ENCODE data around the gene SLC25A23.

The SLC25A23 gene

GRCh38 chr19:6424939-6425731, 34.5 kb downstream of the SLC25A23 start:
- DNase-seq (ENCODE audit: low spot score) = peak; percentile 98

- DNase-seq (ENCODE audit: low spot score) = no peak
Observed at GRCh38 chr19:6424195-6424938, 35.2 kb downstream of the SLC25A23 start, which contains the start of gene KHSRP. TSS of gene KHSRP (minus strand) at chr19:6424811. CDS start at chr19:6424701, 110 bp downstream.

- DNase-seq (ENCODE audit: low spot score) = no peak
Observed at GRCh38 chr19:6423499-6424194, 35.9 kb downstream of the SLC25A23 start.

GRCh38 chr19:6421075-6422014, 38.2 kb downstream of the SLC25A23 start:
- no peak for DNase-seq (ENCODE audit: low spot score)

- DNase-seq (ENCODE audit: low spot score) = no peak
Observed at GRCh38 chr19:6418562-6418932, 41.0 kb downstream of the SLC25A23 start.

GRCh38 chr19:6417713-6418561, 41.7 kb downstream of the SLC25A23 start:
- DNase-seq (ENCODE audit: low spot score) = no peak

GRCh38 chr19:6416658-6417405, 42.8 kb downstream of the SLC25A23 start:
- DNase-seq (ENCODE audit: low spot score) = no peak

- no peak for DNase-seq (ENCODE audit: low spot score)
Observed at GRCh38 chr19:6415591-6416190, 43.9 kb downstream of the SLC25A23 start.

GRCh38 chr19:6414793-6415590, 44.6 kb downstream of the SLC25A23 start:
- no peak for DNase-seq (ENCODE audit: low spot score)

- DNase-seq (ENCODE audit: low spot score) = no peak
Observed at GRCh38 chr19:6413721-6414643, 45.6 kb downstream of the SLC25A23 start.

GRCh38 chr19:6413291-6413690, 46.3 kb downstream of the SLC25A23 start:
- DNase-seq (ENCODE audit: low spot score) = no peak

- DNase-seq (ENCODE audit: low spot score) = peak; percentile 73
Observed at GRCh38 chr19:6412447-6413091, 47.0 kb downstream of the SLC25A23 start.

GRCh38 chr19:6412061-6412446, 47.5 kb downstream of the SLC25A23 start:
- DNase-seq (ENCODE audit: low spot score) = no peak

- no peak for DNase-seq (ENCODE audit: low spot score)
Observed at GRCh38 chr19:6409346-6409745, 50.2 kb downstream of the SLC25A23 start.

GRCh38 chr19:6406401-6406800, 53.2 kb downstream of the SLC25A23 start:
- no peak for DNase-seq (ENCODE audit: low spot score)

GRCh38 chr19:6402837-6403608, 56.6 kb downstream of the SLC25A23 start:
- peak; percentile 56 for DNase-seq (ENCODE audit: low spot score)
